H1 (cell line): Measurements from ENCODE around the gene DSCAM. TPM values are rescaled to one million over a fixed set of nuclear protein-coding genes. Genes with fewer than 3 reads are reported as not detected.

Experiments
- CEBPB ChIP-seq: IDR thresholded peaks from 2 replicates; pipeline ENCODE4 v1.6.1; 2012; ENCODE audit warnings: low read depth, low read length
- CHD1 ChIP-seq: IDR thresholded peaks from 2 replicates; pipeline ENCODE4 v1.6.1; 2012; ENCODE audit warnings: low read depth, low read length, improper control_type of control experiment
- CREB1 ChIP-seq: IDR thresholded peaks from 2 replicates; pipeline ENCODE4 v1.6.1; 2012; ENCODE audit warnings: inconsistent platforms
- E2F6 ChIP-seq: IDR thresholded peaks from 2 replicates; pipeline ENCODE4 v1.6.1; 2012; ENCODE audit warnings: inconsistent platforms
- EP300 ChIP-seq, 2 experiments: IDR thresholded peaks; 1 replicate in 1 of 2; 2 replicates in 1 of 2; pipeline ENCODE4 v1.6.1; 2011 to 2012; ENCODE audit warnings: low read depth in 2 of 2, low read length in 2 of 2, mild to moderate bottlenecking in 2 of 2, borderline replicate concordance in 1 of 2, inconsistent platforms in 1 of 2, moderate library complexity in 1 of 2
- EZH2 ChIP-seq: fragments of 200-600 bp; sonication (generic); IDR thresholded peaks from 2 replicates; pipeline ENCODE4 v1.7.1; 2012; ENCODE audit warnings: low read depth, mild to moderate bottlenecking, moderate library complexity, low read length, inconsistent platforms; ENCODE audit not compliant: severe bottlenecking
- FOSL1 ChIP-seq: IDR thresholded peaks from 2 replicates; pipeline ENCODE4 v1.6.1; 2011; ENCODE audit warnings: mild to moderate bottlenecking, low read depth, low read length, moderate library complexity; ENCODE audit not compliant: insufficient read depth
- GTF2F1 ChIP-seq: IDR thresholded peaks from 2 replicates; pipeline ENCODE4 v1.6.1; 2012; ENCODE audit warnings: low read depth, low read length, improper control_type of control experiment, borderline replicate concordance
- HDAC2 ChIP-seq, 2 experiments: fragments of 300-600 bp in 1 of 2; sonication (generic) in 1 of 2; IDR thresholded peaks; 2 replicates each; pipeline ENCODE4 v1.6.1; 2011 to 2012; ENCODE audit warnings: low read depth in 2 of 2, low read length in 2 of 2, mild to moderate bottlenecking in 2 of 2, moderate library complexity in 2 of 2, borderline replicate concordance in 1 of 2, inconsistent platforms in 1 of 2
- JUN ChIP-seq: IDR thresholded peaks from 2 replicates; pipeline ENCODE4 v1.6.1; 2011; ENCODE audit warnings: low read depth, mild to moderate bottlenecking, improper control_type of control experiment, low read length
- KDM1A ChIP-seq: fragments of 200-600, 300-600 bp; sonication (generic); IDR thresholded peaks from 2 replicates; pipeline ENCODE4 v1.7.1; 2016; ENCODE audit warnings: mild to moderate bottlenecking, low read length, borderline replicate concordance
- KDM4A ChIP-seq: IDR thresholded peaks from one replicate; pipeline ENCODE4 v1.7.1; 2012; ENCODE audit warnings: low read depth, mild to moderate bottlenecking, moderate library complexity, low read length, inconsistent platforms; ENCODE audit not compliant: severe bottlenecking
- MAFK ChIP-seq: IDR thresholded peaks from 2 replicates; pipeline ENCODE4 v1.6.1; 2012; ENCODE audit warnings: low read depth, mild to moderate bottlenecking, improper control_type of control experiment, low read length
- MAX ChIP-seq: IDR thresholded peaks from 2 replicates; pipeline ENCODE4 v1.6.1; 2012; ENCODE audit warnings: inconsistent platforms
- POLR2AphosphoS5 ChIP-seq: IDR thresholded peaks from 2 replicates; pipeline ENCODE4 v1.6.1; 2011; ENCODE audit warnings: low read depth, low read length
- RXRA ChIP-seq: IDR thresholded peaks from 2 replicates; pipeline ENCODE4 v1.6.1; 2011; ENCODE audit warnings: low read depth, mild to moderate bottlenecking, low read length, moderate library complexity; ENCODE audit not compliant: insufficient read depth
- SIRT6 ChIP-seq: IDR thresholded peaks from one replicate; pipeline ENCODE4 v1.7.1; 2012; ENCODE audit warnings: low read length, inconsistent platforms
- SP1 ChIP-seq: IDR thresholded peaks from 2 replicates; pipeline ENCODE4 v1.6.1; 2011; ENCODE audit warnings: low read depth, low read length
- polyA plus RNA-seq, 7 experiments: library from polyadenylated mRNA; depleted of rRNA in 3 of 7; stranded (reverse) in 5 of 7; unstranded in 2 of 7; fragments of >200 nt in 5 of 7; fragments of 200-250 nt in 2 of 7; gene quantifications; 1 replicate in 5 of 7; 2 replicates in 1 of 7; 4 replicates in 1 of 7; pipeline versions ENCODE4 v1.2.1 to v1.2.3, GENCODE V29; 2011 to 2013; ENCODE audit warnings: missing spikeins in 2 of 7, mixed read lengths in 2 of 7
- total RNA-seq: library from RNA; stranded (reverse); fragmentation: NEBNext Ultra II Directional; extraction: Animal tissue kit (Norgen Biotek cat#: 25700); gene quantifications from 2 replicates; pipeline ENCODE4 v1.2.1, GENCODE V29; 2021

The DSCAM gene
- total and polyA plus RNA-seq, 2 of the 8 experiments (the other 6 are each of a cell fraction or from before 2014, with no cell fraction given) = 0.02 to 0.15 TPM

- TF ChIP-seq E2F6 = no peak
- no peak for TF ChIP-seq GTF2F1
- TF ChIP-seq SP1 = no peak
- TF ChIP-seq FOSL1 = no peak
- TF ChIP-seq POLR2AphosphoS5 = no peak
- TF ChIP-seq CREB1 = no peak
- no peak for TF ChIP-seq EZH2
- no peak for TF ChIP-seq KDM1A
- no peak for TF ChIP-seq CHD1
- TF ChIP-seq SIRT6 = no peak
- TF ChIP-seq HDAC2 (IDR thresholded peaks at IDR 0.05; ENCODE audit: borderline replicate concordance in 1 of 2, low read depth in 2 of 2, low read length in 2 of 2) = peak; percentile 80; a peak in 2 of 4 replicates
- no peak for TF ChIP-seq RXRA
- TF ChIP-seq EP300 (IDR thresholded peaks at IDR 0.05; ENCODE audit: borderline replicate concordance in 1 of 2, low read depth in 2 of 2, low read length in 2 of 2) = 0 out of 3 replicates have a peak, but pooled peaks of 1 of the 2 experiments have one; percentile 12
- TF ChIP-seq JUN = no peak
- TF ChIP-seq MAX = peak; percentile 53; the same call in 1 of the 2 replicates
- no peak for TF ChIP-seq KDM4A
- TF ChIP-seq CEBPB = no peak
- TF ChIP-seq MAFK = no peak
Measured at GRCh38 chr21:40386294-40386911, 460.6 kb downstream of the DSCAM start (continued).
